ENCODE measurements around the gene MSRB1. TPM values are rescaled to one million over a fixed set of nuclear protein-coding genes. Genes with fewer than 3 reads are reported as not detected.
"Not testable (repeated sequence)": the region's sequence is repeated elsewhere in the genome, so short reads cannot be mapped to it uniquely, and the experiment has no call there.

MSRB1 gene
- total and polyA plus RNA-seq, 4 donors = 32.2 to 169 (median 98.0) TPM

DNA sequence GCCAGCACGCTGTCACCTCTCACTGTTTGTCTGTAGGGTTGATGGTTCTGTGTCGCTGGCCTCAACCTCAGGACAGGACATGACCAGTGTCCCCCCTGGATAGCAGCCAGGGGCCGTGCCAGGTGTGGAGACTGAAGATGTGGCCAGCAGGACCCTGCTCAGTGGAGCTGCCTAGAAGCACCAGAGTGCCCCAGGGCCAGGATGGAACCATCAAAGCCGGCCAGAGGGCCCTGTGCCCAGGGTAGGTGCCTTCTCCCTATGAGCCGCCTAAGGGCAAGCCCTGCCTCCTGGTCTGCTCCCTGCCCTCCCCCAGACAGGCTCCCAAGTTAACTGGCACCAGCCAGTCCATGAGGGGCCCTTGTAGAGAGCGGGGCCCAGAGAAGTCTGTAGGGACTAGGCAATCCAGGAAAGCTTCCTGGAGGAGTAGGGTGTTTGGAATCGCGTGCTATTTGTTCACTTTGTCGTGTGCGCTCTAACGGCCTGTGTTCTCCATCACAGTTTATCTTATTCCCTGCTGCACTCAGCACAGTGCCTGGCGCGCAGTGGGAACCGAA is 15.8 kb upstream of the MSRB1 start (continued):
- TF ChIP-seq CTCF (IDR thresholded peaks at IDR 0.05; ENCODE audit: low read depth, low read length, missing input control) = no peak

- H3K9ac ChIP-seq (ENCODE audit: low read depth in 1 of 2, low read length in 2 of 2); H3K4me3 ChIP-seq (ENCODE audit: low read depth in 1 of 3, low read length in 3 of 3); H3K27ac ChIP-seq (ENCODE audit: low read depth in 1 of 2, low read length in 2 of 2); H3K27me3 ChIP-seq (ENCODE audit: control insufficient read depth in 4 of 4, insufficient read depth in 4 of 4, low read length in 3 of 4); DNase-seq (ENCODE audit: low spot score); H3K9me3 ChIP-seq (ENCODE audit: control insufficient read depth in 4 of 4, low read length in 3 of 4): not testable (repeated sequence)
- 70% methylated on average over 30 of the region's 30 CpGs for WGBS
- peaks cover 3 to 20% (median 15%) of the 10 kb centered on the region in 4 donors for H3K4me1 ChIP-seq (ENCODE audit: control insufficient read depth in 4 of 4, insufficient read depth in 4 of 4, low read length in 3 of 4)
- peaks cover 0 to 19% (median 6%) of the 10 kb centered on the region in 4 donors for H3K36me3 ChIP-seq (ENCODE audit: control insufficient read depth in 4 of 4, insufficient read depth in 3 of 4, low read depth in 1 of 4, low read length in 3 of 4)
These were observed 15.1 kb upstream of the MSRB1 start for GRCh38 chr16:1958143-1958491.

DNA sequence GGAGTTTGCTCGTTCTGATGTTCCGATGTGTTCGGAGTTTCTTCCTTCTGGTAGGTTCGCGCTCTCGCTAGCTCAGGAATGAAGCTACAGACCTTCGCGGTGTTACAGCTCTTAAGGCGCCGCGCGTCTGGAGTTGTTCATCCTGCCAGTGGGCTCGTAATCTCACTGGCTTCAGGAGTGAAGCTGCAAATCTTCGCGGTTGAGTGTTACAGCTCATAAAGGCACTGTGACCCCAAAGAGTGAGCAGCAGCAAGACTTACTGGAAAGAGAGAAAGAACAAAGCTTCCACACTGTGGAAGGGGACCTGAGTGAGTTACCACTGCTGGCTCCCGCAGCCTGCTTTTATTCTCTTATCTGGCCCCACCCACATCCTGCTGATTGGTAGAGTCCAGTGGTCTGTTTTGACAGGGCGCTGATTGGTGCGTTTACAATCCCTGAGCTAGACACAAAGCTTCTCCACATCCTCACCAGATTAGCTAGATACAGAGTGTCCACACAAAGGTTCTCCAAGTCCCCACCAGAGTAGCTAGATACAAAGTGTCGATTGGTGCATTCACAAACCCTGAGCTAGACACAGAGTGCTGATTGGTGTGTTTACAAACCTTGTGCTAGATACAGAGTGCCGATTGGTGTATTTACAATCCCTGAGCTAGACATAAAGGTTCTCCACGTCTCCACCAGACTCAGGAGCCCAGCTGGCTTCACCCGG is 14.6 kb upstream of the MSRB1 start:
- not testable (repeated sequence) for DNase-seq (ENCODE audit: low spot score); H3K27me3 ChIP-seq (ENCODE audit: control insufficient read depth in 4 of 4, insufficient read depth in 4 of 4, low read length in 3 of 4); H3K9ac ChIP-seq (ENCODE audit: low read depth in 1 of 2, low read length in 2 of 2); H3K9me3 ChIP-seq (ENCODE audit: control insufficient read depth in 4 of 4, low read length in 3 of 4); H3K4me3 ChIP-seq (ENCODE audit: low read depth in 1 of 3, low read length in 3 of 3); H3K27ac ChIP-seq (ENCODE audit: low read depth in 1 of 2, low read length in 2 of 2)
- 93% methylated on average over 21 of the region's 22 CpGs for WGBS
- peaks cover 2 to 19% (median 15%) of the 10 kb centered on the region in 4 donors for H3K4me1 ChIP-seq (ENCODE audit: control insufficient read depth in 4 of 4, insufficient read depth in 4 of 4, low read length in 3 of 4)
- peaks cover 0 to 14% (median 6%) of the 10 kb centered on the region in 4 donors for H3K36me3 ChIP-seq (ENCODE audit: control insufficient read depth in 4 of 4, insufficient read depth in 3 of 4, low read depth in 1 of 4, low read length in 3 of 4)

DNA sequence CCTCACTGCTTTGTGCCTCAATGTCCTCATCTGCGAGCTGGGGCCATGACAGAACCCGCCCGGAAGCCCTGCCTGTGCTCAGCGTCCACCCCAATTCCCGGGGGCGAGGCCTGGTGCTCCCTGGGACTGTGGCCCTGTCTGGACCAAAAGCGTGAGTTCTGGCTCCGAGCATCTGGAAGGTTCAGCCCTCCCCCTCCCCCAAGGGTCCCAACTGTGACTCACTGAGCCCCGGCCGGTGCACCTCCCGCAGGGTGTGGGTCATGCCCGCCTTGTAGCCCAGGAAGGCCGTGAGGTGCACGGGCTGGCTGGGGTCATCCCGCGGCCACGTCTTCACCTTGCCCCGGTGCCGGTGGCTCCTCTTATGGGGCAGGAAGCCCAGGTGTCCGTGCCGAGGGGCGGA is 10.7 kb upstream of the MSRB1 start:
- H3K9ac ChIP-seq (ENCODE audit: low read depth in 1 of 2, low read length in 2 of 2) = no peak overlapping the region
- H3K9me3 ChIP-seq (ENCODE audit: control insufficient read depth in 4 of 4, low read length in 3 of 4) = no peaks in the 10 kb centered on the region
- H3K27me3 ChIP-seq (ENCODE audit: control insufficient read depth in 4 of 4, insufficient read depth in 4 of 4, low read length in 3 of 4) = no peaks in the 10 kb centered on the region
- no peak overlapping the region for H3K4me3 ChIP-seq (ENCODE audit: low read depth in 1 of 3, low read length in 3 of 3)
- no peak overlapping the region for H3K27ac ChIP-seq (ENCODE audit: low read depth in 1 of 2, low read length in 2 of 2)
- WGBS = 95% methylated on average over 22 of the region's 22 CpGs
- H3K36me3 ChIP-seq (ENCODE audit: control insufficient read depth in 4 of 4, insufficient read depth in 3 of 4, low read depth in 1 of 4, low read length in 3 of 4) = no peaks in the 10 kb centered on the region
- no peak for DNase-seq (ENCODE audit: low spot score)
- peaks cover under 1 to 3% (median 2%) of the 10 kb centered on the region in 4 donors for H3K4me1 ChIP-seq (ENCODE audit: control insufficient read depth in 4 of 4, insufficient read depth in 4 of 4, low read length in 3 of 4)
- TF ChIP-seq TAF1 (conservative IDR thresholded peaks at IDR 0.05) (no peak), FOXA1 (IDR thresholded peaks at IDR 0.05) (no peak), JUND (IDR thresholded peaks at IDR 0.05) (no peak), YY1 (IDR thresholded peaks at IDR 0.05) (no peak), SP1 (IDR thresholded peaks at IDR 0.05) (no peak), HNF4A (conservative IDR thresholded peaks at IDR 0.05) (no peak), GABPA (IDR thresholded peaks at IDR 0.05 in 1 of 2, conservative IDR thresholded peaks at IDR 0.05 in 1 of 2) (no peak), HNF4G (IDR thresholded peaks at IDR 0.05) (no peak), ZBTB33 (IDR thresholded peaks at IDR 0.05) (no peak), RAD21 (IDR thresholded peaks at IDR 0.05) (no peak), EGR1 (IDR thresholded peaks at IDR 0.05; ENCODE audit: low read depth in 2 of 2) (no peak), RXRA (IDR thresholded peaks at IDR 0.05) (no peak), FOXA2 (IDR thresholded peaks at IDR 0.05) (no peak), NR2F2 (IDR thresholded peaks at IDR 0.05) (no peak)
- TF ChIP-seq, protein P1, sequence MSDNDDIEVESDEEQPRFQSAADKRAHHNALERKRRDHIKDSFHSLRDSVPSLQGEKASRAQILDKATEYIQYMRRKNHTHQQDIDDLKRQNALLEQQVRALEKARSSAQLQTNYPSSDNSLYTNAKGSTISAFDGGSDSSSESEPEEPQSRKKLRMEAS (IDR thresholded peaks at IDR 0.05) = no peak
- TF ChIP-seq, protein P2, sequence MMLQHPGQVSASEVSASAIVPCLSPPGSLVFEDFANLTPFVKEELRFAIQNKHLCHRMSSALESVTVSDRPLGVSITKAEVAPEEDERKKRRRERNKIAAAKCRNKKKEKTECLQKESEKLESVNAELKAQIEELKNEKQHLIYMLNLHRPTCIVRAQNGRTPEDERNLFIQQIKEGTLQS (IDR thresholded peaks at IDR 0.05) = no peak
- TF ChIP-seq, protein P3, sequence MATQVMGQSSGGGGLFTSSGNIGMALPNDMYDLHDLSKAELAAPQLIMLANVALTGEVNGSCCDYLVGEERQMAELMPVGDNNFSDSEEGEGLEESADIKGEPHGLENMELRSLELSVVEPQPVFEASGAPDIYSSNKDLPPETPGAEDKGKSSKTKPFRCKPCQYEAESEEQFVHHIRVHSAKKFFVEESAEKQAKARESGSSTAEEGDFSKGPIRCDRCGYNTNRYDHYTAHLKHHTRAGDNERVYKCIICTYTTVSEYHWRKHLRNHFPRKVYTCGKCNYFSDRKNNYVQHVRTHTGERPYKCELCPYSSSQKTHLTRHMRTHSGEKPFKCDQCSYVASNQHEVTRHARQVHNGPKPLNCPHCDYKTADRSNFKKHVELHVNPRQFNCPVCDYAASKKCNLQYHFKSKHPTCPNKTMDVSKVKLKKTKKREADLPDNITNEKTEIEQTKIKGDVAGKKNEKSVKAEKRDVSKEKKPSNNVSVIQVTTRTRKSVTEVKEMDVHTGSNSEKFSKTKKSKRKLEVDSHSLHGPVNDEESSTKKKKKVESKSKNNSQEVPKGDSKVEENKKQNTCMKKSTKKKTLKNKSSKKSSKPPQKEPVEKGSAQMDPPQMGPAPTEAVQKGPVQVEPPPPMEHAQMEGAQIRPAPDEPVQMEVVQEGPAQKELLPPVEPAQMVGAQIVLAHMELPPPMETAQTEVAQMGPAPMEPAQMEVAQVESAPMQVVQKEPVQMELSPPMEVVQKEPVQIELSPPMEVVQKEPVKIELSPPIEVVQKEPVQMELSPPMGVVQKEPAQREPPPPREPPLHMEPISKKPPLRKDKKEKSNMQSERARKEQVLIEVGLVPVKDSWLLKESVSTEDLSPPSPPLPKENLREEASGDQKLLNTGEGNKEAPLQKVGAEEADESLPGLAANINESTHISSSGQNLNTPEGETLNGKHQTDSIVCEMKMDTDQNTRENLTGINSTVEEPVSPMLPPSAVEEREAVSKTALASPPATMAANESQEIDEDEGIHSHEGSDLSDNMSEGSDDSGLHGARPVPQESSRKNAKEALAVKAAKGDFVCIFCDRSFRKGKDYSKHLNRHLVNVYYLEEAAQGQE (IDR thresholded peaks at IDR 0.05) = no peak
